Globus pallidus (tissue), 1 donor: ENCODE data around the gene PIK3R6.
"Not testable (repeated sequence)": the region's sequence is repeated elsewhere in the genome, so short reads cannot be mapped to it uniquely, and the experiment has no call there.

ENCODE experiments used
- DNase-seq: peaks from one replicate; pipeline ENCODE4 v3.0.0-alpha.2; 2015; ENCODE audit warnings: low spot score

PIK3R6 gene

GRCh38 chr17:8872705-8873435 lies 5.4 kb upstream of the PIK3R6 start:
- DNase-seq = no peak

DNA sequence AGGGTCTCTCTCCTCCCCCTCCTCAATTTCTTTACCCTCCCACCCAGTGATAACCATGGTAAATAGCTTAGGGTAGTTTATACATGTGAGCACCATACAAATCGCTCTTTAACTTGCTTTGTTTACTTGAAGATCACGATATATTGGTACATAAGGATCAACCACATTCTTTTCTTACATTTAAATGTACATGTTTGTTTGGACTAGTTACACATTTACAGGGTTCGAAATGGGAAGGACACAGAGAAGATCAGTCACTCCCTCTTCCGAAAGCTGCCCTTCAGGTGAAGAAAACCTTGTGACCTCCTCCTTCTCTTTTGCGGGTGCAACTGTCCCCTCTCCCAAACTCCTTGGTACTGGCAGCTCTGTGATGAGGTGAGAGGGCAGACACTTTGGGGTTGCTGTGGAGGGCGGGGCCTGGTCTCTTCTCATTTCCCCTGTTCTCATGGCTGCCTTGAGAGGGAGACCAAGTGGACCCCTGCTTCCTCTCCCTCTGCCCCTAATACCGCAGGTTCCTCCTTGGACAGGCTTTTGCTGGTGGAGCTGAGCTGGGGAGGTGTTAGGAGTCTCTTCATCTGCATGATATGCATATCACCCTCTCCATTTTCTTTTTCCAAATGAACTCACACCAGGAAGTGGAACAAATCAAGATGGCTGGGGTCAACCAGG lies 4.7 kb upstream of the PIK3R6 start:
- DNase-seq = no peak

GRCh38 chr17:8871081-8871581 lies 3.7 kb upstream of the PIK3R6 start:
- DNase-seq = no peak

DNA sequence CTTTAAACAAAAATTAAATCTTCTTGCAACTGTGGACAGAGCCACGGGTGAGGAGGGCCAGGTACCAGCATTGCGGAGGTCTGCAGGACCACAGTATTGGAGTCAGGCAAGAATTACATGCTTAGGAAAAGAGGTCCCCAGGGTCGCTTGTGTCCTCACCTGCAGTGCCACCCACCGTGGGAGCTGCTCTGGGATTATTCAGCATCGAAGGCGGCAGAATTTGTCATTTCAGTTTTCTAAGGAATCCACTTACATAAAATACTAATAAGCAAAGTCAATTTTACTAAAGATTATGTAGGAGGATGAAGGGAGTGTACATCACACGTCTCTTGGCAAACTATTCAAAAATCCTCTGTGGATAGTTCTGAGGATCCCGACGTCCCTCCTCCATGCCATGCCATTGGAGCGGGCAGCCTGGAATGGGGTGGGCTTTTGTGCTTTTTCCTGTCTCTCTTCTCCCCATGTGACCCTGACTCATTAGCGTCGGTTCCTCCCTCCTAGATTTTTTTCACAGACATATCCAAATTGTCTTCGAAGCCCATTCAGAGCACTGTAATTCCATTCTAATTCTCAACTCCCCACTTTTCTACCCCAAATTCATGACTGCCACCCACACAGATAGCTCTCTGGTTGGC lies 3.0 kb upstream of the PIK3R6 start:
- no peak for DNase-seq

DNA sequence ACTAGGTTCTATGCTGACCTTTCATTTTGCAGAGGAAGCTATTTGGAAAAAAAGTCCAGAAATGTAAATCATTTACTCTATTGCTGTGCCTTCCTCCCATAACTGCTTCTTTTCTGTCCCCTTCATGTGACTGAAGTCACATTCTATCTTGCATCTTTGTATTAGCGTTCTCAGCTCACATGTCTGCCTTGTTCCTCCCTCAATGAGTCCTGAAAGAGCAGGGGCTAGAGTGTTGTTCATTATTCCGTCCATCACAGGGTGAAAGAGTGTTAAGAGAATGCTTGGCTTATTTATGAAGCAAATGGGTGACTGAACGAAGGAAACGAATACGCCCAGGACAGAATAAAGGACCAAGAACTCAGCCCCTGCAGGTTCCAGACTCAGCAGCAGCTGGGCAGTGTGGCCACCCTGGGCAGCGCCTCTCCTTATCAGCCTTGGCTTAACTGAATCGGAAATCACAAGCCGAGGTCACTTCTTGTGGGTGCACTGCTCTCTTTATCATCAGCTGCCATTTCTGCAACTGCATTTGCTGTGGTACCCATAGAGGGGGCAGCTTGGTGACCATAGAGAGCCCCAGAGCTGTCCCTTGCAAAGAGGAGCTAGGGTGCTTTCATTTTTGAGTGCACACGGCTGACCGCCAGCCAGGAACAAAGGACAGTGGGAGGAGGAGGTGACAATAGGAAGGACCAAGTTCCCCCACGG lies 1.8 kb upstream of the PIK3R6 start:
- DNase-seq = no peak

GRCh38 chr17:8868529-8868951 lies 1.1 kb upstream of the PIK3R6 start:
- no peak for DNase-seq

- no peak for DNase-seq
Observed at GRCh38 chr17:8868092-8868491, 618 bp upstream of the PIK3R6 start.

- no peak for DNase-seq
Observed at GRCh38 chr17:8865811-8866210, 1.7 kb downstream of the PIK3R6 start.

GRCh38 chr17:8865385-8865784 lies 2.1 kb downstream of the PIK3R6 start:
- no peak for DNase-seq

GRCh38 chr17:8862213-8863056 lies 5.0 kb downstream of the PIK3R6 start:
- DNase-seq = no peak

- no peak for DNase-seq
Observed at GRCh38 chr17:8861495-8862181, 5.8 kb downstream of the PIK3R6 start.

DNA sequence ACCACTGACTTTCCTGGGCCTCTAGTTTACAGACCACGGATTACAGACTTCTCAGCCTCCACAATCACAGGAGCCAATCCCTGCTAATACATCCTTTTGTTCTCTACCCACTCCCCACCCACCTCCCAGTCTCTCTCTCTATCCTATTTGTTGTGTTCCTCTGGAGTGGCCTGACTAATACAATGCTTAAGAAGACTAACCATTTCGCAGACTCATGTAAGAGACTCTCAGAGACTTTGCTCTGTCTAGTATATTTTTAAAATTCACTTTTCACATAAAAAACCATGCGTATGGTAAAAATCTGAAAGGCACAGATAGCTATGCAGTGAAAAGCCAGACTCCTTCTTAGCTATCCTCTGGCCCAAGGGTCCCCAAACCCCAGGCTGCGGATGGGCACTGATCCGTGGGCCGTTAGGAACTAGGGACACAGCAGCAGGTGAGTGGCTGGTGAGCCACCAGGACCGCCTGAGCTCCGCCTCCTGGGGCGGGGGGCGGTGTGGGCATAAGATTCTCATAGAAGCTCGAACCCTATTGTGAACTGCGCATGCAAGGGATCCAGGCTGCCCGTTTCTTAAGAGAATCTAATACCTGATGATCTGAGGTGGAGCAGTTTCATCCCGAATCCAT lies 7.6 kb downstream of the PIK3R6 start:
- no peak for DNase-seq

DNA sequence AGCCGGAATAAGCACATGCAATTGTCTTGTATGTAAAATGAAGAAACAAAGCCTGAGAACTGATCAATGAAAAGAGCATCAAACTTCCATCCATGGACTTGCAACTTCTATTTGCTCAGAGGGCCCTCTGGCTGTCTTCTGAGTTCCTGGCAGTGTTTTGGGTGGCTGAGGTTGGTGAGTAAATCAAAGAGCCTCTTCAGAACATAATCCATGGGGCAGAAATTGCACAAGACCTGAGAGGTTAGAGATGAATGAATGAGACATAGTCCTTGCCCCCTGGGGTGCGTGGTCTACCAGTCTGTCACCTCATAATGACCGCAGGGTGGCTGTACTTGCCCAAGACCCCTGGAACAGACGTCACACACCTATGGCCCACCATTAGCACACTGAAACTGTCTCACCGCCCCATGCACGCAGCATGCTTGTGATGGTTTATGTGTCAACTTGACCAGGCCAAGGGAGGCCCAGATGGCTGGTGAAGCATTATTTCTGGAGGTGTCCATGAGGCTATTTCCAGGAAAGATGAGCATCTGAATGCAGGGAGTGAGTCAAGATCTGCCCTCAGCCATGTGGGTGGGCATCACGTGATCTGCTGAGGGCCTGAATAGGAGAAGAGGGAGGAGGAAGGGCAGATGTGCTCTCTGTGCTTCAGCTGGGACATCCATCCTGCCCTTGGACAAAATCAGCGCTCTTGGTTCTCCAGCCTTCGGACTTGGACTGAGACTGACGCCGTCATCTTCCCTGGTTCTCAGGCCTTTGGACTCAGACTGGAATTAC lies 8.3 kb downstream of the PIK3R6 start:
- DNase-seq = no peak

GRCh38 chr17:8857919-8858318 lies 9.6 kb downstream of the PIK3R6 start:
- DNase-seq = no peak

- no peak for DNase-seq
Observed at GRCh38 chr17:8856869-8857575, 10.5 kb downstream of the PIK3R6 start.

- DNase-seq = not testable (repeated sequence)
Observed at GRCh38 chr17:8856205-8856603, 11.3 kb downstream of the PIK3R6 start.

- no peak for DNase-seq
Observed at GRCh38 chr17:8855477-8856204, 11.8 kb downstream of the PIK3R6 start.

DNA sequence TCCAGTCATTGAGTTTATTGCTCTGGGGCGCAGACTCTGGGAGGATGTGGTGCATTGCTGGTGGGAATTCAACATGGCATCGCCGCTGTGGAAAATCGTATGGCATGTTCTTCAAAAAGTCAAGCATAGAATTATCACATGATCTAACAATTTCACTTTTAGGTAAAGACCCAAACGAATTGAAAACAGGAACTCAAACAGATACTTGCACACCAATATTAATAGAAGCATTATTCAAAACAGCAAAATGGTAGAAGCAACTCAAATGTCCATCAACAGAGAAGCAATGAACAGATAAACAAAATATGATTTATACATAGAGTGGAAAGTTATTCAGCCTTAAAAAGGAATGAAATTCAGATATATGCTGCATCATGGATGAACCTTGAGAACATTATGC lies 15.9 kb downstream of the PIK3R6 start:
- DNase-seq = no peak
